Endothelial cell of umbilical vein (primary cell): ENCODE results near the gene WARS2. TPM values are rescaled to one million over a fixed set of nuclear protein-coding genes. Genes with fewer than 3 reads are reported as not detected.
A peak's percentile ranks its signal among the peaks of the same experiment; 100 is the strongest.

Source experiments
- BruUV-seq: library from RNA; stranded (reverse); fragments of 400-500 nt; replicated peaks from 2 replicates; lab custom pipeline; 2021; lab: Mats Ljungman, UMichigan
- CTCF ChIA-PET: fragments of 300-600, 350-600 bp; sonication (Branson Sonifier 250); formaldehyde crosslinking; loops from one replicate; lab custom pipeline; 2021; ENCODE audit warnings: antibody characterized with exemption, inconsistent platforms; lab: Charles Lee
- POLR2A ChIA-PET: fragments of 300-600, 350-600 bp; sonication (Branson Sonifier 250); formaldehyde crosslinking; loops from one replicate; lab custom pipeline; 2021; ENCODE audit warnings: antibody characterized with exemption, inconsistent platforms; lab: Charles Lee
- DNase-seq: peaks from one replicate; pipeline ENCODE4 v3.0.0-alpha.2; 2011; ENCODE audit warnings: low read depth, low spot score
- FAIRE-seq: peaks from 2 replicates; lab custom pipeline; 2011; peaks lifted over from hg19 to GRCh38; lab: Jason Lieb, UNC
- H2AFZ ChIP-seq: 2 replicates; pipeline ENCODE4 v1.6.0; 2012; ENCODE audit warnings: low read depth, low read length, control low read depth, inconsistent platforms
- H3K27ac ChIP-seq: 2 replicates; pipeline ENCODE4 v1.5.1; 2011; ENCODE audit warnings: low read depth, mild to moderate bottlenecking, control low read depth, low read length, moderate library complexity; ENCODE audit not compliant: insufficient read depth
- H3K27me3 ChIP-seq, 2 experiments: 2 replicates each; pipeline versions ENCODE4 v1.6.0 to v1.6.1; 2011; ENCODE audit warnings: low read length in 2 of 2, mixed read lengths in 1 of 2; ENCODE audit not compliant: control insufficient read depth in 2 of 2, insufficient read depth in 2 of 2
- H3K36me3 ChIP-seq, 2 experiments: 2 replicates in 1 of 2; 3 replicates in 1 of 2; pipeline ENCODE4 v1.5.1; 2011; ENCODE audit warnings: low read length in 2 of 2, mild to moderate bottlenecking in 1 of 2, moderate library complexity in 1 of 2; ENCODE audit not compliant: control insufficient read depth in 2 of 2, insufficient read depth in 2 of 2; ENCODE audit errors: extremely low read depth in 1 of 2
- H3K4me1 ChIP-seq: 3 replicates; pipeline ENCODE4 v1.5.1; 2011; ENCODE audit warnings: mild to moderate bottlenecking, low read length; ENCODE audit not compliant: control insufficient read depth, insufficient read depth; ENCODE audit errors: extremely low read depth
- H3K4me2 ChIP-seq: 2 replicates; pipeline ENCODE4 v1.6.1; 2011; ENCODE audit warnings: low read length, control low read depth, mixed read lengths; ENCODE audit not compliant: insufficient read depth
- H3K4me3 ChIP-seq, 3 experiments: fragments of 200-600 bp in 1 of 3; sonication (generic), shearing (Covaris generic) in 1 of 3; replicated peaks in 1 of 3; 2 replicates each; pipeline ENCODE4 v1.5.1; 2011 to 2016; ENCODE audit warnings: control low read depth in 3 of 3, low read length in 3 of 3, mild to moderate bottlenecking in 2 of 3, inconsistent platforms in 1 of 3, low read depth in 1 of 3, moderate library complexity in 1 of 3; ENCODE audit not compliant: insufficient read depth in 1 of 3
- H3K79me2 ChIP-seq: 2 replicates; pipeline ENCODE4 v1.6.0; 2012; ENCODE audit warnings: low read length, inconsistent platforms; ENCODE audit not compliant: control insufficient read depth, insufficient read depth
- H3K9ac ChIP-seq: replicated peaks from 2 replicates; pipeline ENCODE3; 2011; ENCODE audit warnings: low read length, control low read depth; ENCODE audit not compliant: insufficient read depth; ENCODE audit errors: extremely low read depth
- H3K9me1 ChIP-seq: replicated peaks from 3 replicates; pipeline ENCODE4 v1.6.0; 2011; ENCODE audit warnings: mild to moderate bottlenecking, low read length; ENCODE audit not compliant: control insufficient read depth, insufficient read depth; ENCODE audit errors: extremely low read depth
- H3K9me3 ChIP-seq: replicated peaks from 2 replicates; pipeline ENCODE4 v1.5.1; 2012; ENCODE audit warnings: low read length, inconsistent platforms; ENCODE audit not compliant: control insufficient read depth, insufficient read depth
- H4K20me1 ChIP-seq: replicated peaks from 2 replicates; pipeline ENCODE3; 2011; ENCODE audit warnings: mild to moderate bottlenecking, low read length; ENCODE audit not compliant: control insufficient read depth, insufficient read depth; ENCODE audit errors: extremely low read depth
- CTCF ChIP-seq, 2 donors: IDR thresholded peaks; 1 replicate in 1 of 2; 2 replicates in 1 of 2; pipeline ENCODE4 v1.5.1; 2011; ENCODE audit warnings: low read length in 2 of 2, mild to moderate bottlenecking in 2 of 2, moderate library complexity in 2 of 2, control low read depth in 1 of 2, inconsistent platforms in 1 of 2, low read depth in 1 of 2; ENCODE audit not compliant: insufficient read depth in 1 of 2; ENCODE audit errors: extremely low read depth in 1 of 2
- GATA2 ChIP-seq: IDR thresholded peaks from 2 replicates; pipeline ENCODE4 v1.7.0; 2011; ENCODE audit warnings: low read depth, mild to moderate bottlenecking, moderate library complexity, mixed read lengths, low read length; ENCODE audit not compliant: insufficient read length, insufficient read depth
- JUN ChIP-seq: IDR thresholded peaks from 2 replicates; pipeline ENCODE4 v1.6.1; 2011; ENCODE audit warnings: borderline replicate concordance, low read depth; ENCODE audit not compliant: insufficient read length, insufficient read depth
- dilution Hi-C: fragments of 300-500 bp; cut with MboI; formaldehyde crosslinking; loops from one replicate; pipeline ENCODE4 v1.15.0; 2019; ENCODE audit warnings: low sequenced_read_pairs; ENCODE audit not compliant: extremely low pct_ligation_motif_present
- intact Hi-C: fragments of 100-400 bp; cut with micrococcal nuclease; formaldehyde crosslinking; loops from one replicate; pipeline ENCODE4 v1.10.0; 2022
- polyA plus RNA-seq, 4 experiments: library from polyadenylated mRNA; depleted of rRNA in 3 of 4; stranded (reverse) in 3 of 4; unstranded in 1 of 4; fragments of >200 nt; gene quantifications; 2 replicates each; pipeline versions ENCODE4 v1.2.1 to v1.2.3, GENCODE V29; 2011 to 2012; ENCODE audit warnings: missing spikeins in 1 of 4
- total RNA-seq: library from RNA; stranded (reverse); gene quantifications from 2 replicates; pipeline ENCODE4 v1.2.3, GENCODE V29; 2021

Gene WARS2
- total and polyA plus RNA-seq, 2 donors (not counting 3 experiments of a cell fraction or from before 2014, with no cell fraction given), result 5.9 to 11.8 TPM

- FAIRE-seq, result peak; percentile 88
- intact Hi-C loops (loop anchor here (1.0 to 10.0 kb wide), 3 partner anchors 269 to 934 kb away; no protein-coding TSS in a partner anchor), dilution Hi-C loops (no loop called here)
- H3K9ac ChIP-seq, result no peak overlapping the region
- TF ChIP-seq JUN (peak; percentile 12), CTCF (IDR thresholded peaks at IDR 0.05; ENCODE audit: extremely low read depth in 1 of 2, insufficient read depth in 1 of 2, low read depth in 1 of 2, low read length in 2 of 2) (peak; percentile 42 to 54), GATA2 (no peak)
- H4K20me1 ChIP-seq, result no peaks in the 10 kb centered on the region
- no peaks in the 10 kb centered on the region for H3K9me1 ChIP-seq
- POLR2A ChIA-PET, result no interaction called here
- CTCF ChIA-PET, result interaction anchor here (0.6 to 2.7 kb wide), 28 partner anchors 9 to 1040 kb away, joined by 3 to 69 read pairs (median 5); no protein-coding TSS in a partner anchor
- peaks cover 10% of the 10 kb centered on the region for H3K4me1 ChIP-seq
- H3K27me3 ChIP-seq, result peaks cover 59 to 70% of the 10 kb centered on the region in 2 experiments
- H3K27ac ChIP-seq, result no peak overlapping the region
- peak overlapping the region in 1 of 3 experiments; percentile 3 for H3K4me3 ChIP-seq
- no peak overlapping the region for H2AFZ ChIP-seq
- peak; percentile 81 for DNase-seq
- no peak overlapping the region for H3K4me2 ChIP-seq
- no peaks in the 10 kb centered on the region for H3K79me2 ChIP-seq
- no peaks in the 10 kb centered on the region for H3K9me3 ChIP-seq
- H3K36me3 ChIP-seq, result no peaks in the 10 kb centered on the region
- BruUV-seq, result no TSS peak
These were observed 131.8 kb downstream of the WARS2 start for GRCh38 chr1:119008483-119009311.
